HFFc6 (cell line): ENCODE data around the gene ZNF45. TPM values are rescaled to one million over a fixed set of nuclear protein-coding genes. Genes with fewer than 3 reads are reported as not detected.
A peak's percentile ranks its signal among the peaks of the same experiment; 100 is the strongest.
"Not testable (repeated sequence)": the region's sequence is repeated elsewhere in the genome, so short reads cannot be mapped to it uniquely, and the experiment has no call there.

Experiments used
- DNase-seq: peaks from one replicate; pipeline ENCODE4 v3.0.0-alpha.2; 2018
- H3K27ac Mint-ChIP-seq: 2 replicates; pipeline ENCODE4 v1.8.0; 2020; ENCODE audit warnings: mild to moderate bottlenecking, mixed read lengths
- H3K27me3 Mint-ChIP-seq: 2 replicates; pipeline ENCODE4 v1.8.0; 2021; ENCODE audit warnings: mild to moderate bottlenecking, moderate library complexity, mixed read lengths; ENCODE audit not compliant: insufficient read depth
- H3K36me3 Mint-ChIP-seq: 2 replicates; pipeline ENCODE4 v1.8.0; 2021; ENCODE audit warnings: low read depth, mixed read lengths
- H3K4me1 Mint-ChIP-seq: 2 replicates; pipeline ENCODE4 v1.8.0; 2020; ENCODE audit warnings: low read depth, mixed read lengths
- H3K4me3 Mint-ChIP-seq: 2 replicates; pipeline ENCODE4 v1.8.0; 2020; ENCODE audit warnings: mild to moderate bottlenecking, moderate library complexity, mixed read lengths
- H3K9me3 Mint-ChIP-seq: 2 replicates; pipeline ENCODE4 v1.8.0; 2020; ENCODE audit warnings: mild to moderate bottlenecking, mixed read lengths
- CTCF ChIP-seq: fragments of 200-600 bp; sonication (generic); IDR thresholded peaks from 2 replicates; pipeline ENCODE4 v1.5.0; 2021; ENCODE audit warnings: antibody characterized with exemption, mild to moderate bottlenecking
- total RNA-seq, 6 experiments: library from RNA; stranded (reverse); fragmentation: NEBNext Ultra II Directional; extraction: Animal tissue kit (Norgen Biotek cat#: 25700); gene quantifications; 2 replicates in 1 of 6; 3 replicates in 5 of 6; pipeline ENCODE4 v1.2.3, GENCODE V29; 2021

The ZNF45 gene
- total RNA-seq, 6 experiments from 2014 or later = 8.4 to 12.3 (median 10.2) TPM

GRCh38 chr19:43966079-43966694 is 31.1 kb upstream of the ZNF45 start:
- TF ChIP-seq CTCF = no peak
- H3K9me3 Mint-ChIP-seq = peaks cover 86% of the 10 kb centered on the region
- no peaks in the 10 kb centered on the region for H3K4me1 Mint-ChIP-seq
- H3K27me3 Mint-ChIP-seq = no peaks in the 10 kb centered on the region; the same call in 1 of the 2 replicates
- peaks cover 92% of the 10 kb centered on the region for H3K36me3 Mint-ChIP-seq
- H3K4me3 Mint-ChIP-seq = no peak overlapping the region
- no peak for DNase-seq
- H3K27ac Mint-ChIP-seq = no peak overlapping the region

- peaks cover 13% of the 10 kb centered on the region for H3K4me1 Mint-ChIP-seq
- no peak for DNase-seq
- TF ChIP-seq CTCF = no peak
- no peak overlapping the region for H3K27ac Mint-ChIP-seq
- H3K27me3 Mint-ChIP-seq = no peaks in the 10 kb centered on the region; the same call in 1 of the 2 replicates
- peaks cover 56% of the 10 kb centered on the region for H3K9me3 Mint-ChIP-seq
- peaks cover 65% of the 10 kb centered on the region for H3K36me3 Mint-ChIP-seq
- H3K4me3 Mint-ChIP-seq = no peak overlapping the region
These were observed 25.3 kb upstream of the ZNF45 start for GRCh38 chr19:43960411-43960810.

DNA sequence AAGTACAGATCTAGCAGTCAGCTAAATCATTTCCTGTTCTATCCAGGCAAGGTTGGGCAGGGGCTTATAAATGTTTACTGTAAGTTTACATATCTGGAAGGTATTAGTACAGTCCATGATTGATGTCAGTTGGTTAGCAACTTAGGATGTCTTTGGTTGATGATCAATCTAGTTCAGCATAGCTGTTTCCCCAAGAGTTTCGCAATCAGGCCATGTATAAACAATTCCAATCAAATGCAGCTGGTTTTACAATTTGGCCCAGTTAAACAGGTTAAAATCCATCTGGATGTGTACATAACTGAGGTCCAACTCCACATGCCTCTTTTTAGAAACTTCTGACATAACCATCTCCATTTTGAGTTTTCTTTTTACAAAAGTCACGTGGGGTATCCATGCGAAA is 22.8 kb upstream of the ZNF45 start:
- Mint-ChIP-seq H3K9me3 (peaks cover 35% of the 10 kb centered on the region), H3K27me3 (no peaks in the 10 kb centered on the region; the same call in 1 of the 2 replicates), H3K4me3 (no peak overlapping the region), H3K36me3 (peaks cover 53% of the 10 kb centered on the region), H3K4me1 (peaks cover 13% of the 10 kb centered on the region), H3K27ac (no peak overlapping the region)
- TF ChIP-seq CTCF = no peak
- peak; percentile 37 for DNase-seq

GRCh38 chr19:43956827-43957226 is 21.7 kb upstream of the ZNF45 start:
- H3K27me3 Mint-ChIP-seq = no peaks in the 10 kb centered on the region; the same call in 1 of the 2 replicates

GRCh38 chr19:43950834-43951645 is 16.0 kb upstream of the ZNF45 start, which contains the start of gene ZNF221:
TSS of gene ZNF221 (plus strand) at chr19:43951228. CDS start at chr19:43962727, 11,499 bp downstream.
- Mint-ChIP-seq H3K4me1 (peaks cover 10% of the 10 kb centered on the region), H3K27me3 (peaks cover 3% of the 10 kb centered on the region), H3K36me3 (peaks cover 37% of the 10 kb centered on the region), H3K27ac (peak within 1 kb of the TSS; percentile 82), H3K4me3 (peak within 1 kb of the TSS; percentile 96), H3K9me3 (peaks cover 40% of the 10 kb centered on the region)
- TF ChIP-seq CTCF = peak; percentile 75
- DNase-seq = peak; percentile 97

More at GRCh38 chr19:43956827-43957226, 21.7 kb upstream of the ZNF45 start:
- no peak for TF ChIP-seq CTCF
- DNase-seq = no peak
- H3K9me3 Mint-ChIP-seq = peaks cover 29% of the 10 kb centered on the region
- H3K4me1 Mint-ChIP-seq = peaks cover 17% of the 10 kb centered on the region
- H3K36me3 Mint-ChIP-seq = peaks cover 47% of the 10 kb centered on the region
- H3K27ac Mint-ChIP-seq = no peak overlapping the region
- H3K4me3 Mint-ChIP-seq = no peak overlapping the region

DNA sequence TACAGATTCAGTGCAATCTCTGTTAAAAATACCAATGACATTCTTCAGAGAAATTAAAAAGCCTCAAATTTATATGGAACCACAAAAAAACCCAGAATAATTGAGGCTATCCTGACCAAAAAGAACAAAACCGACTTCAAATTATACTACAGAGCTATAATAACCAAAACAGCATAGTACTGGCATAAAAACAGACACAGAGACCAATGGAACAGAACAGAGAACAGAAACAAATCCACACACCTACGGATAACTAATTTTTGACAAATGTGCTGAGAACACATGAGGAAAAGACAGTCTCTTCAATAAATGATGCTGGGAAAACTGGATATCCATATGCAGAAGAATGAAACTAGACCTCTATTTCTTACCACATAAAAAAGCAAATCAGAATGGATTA is 14.7 kb upstream of the ZNF45 start:
- peaks cover 10% of the 10 kb centered on the region for H3K4me1 Mint-ChIP-seq
- DNase-seq, H3K27ac Mint-ChIP-seq, H3K4me3 Mint-ChIP-seq, H3K27me3 Mint-ChIP-seq: not testable (repeated sequence)
- H3K36me3 Mint-ChIP-seq = peaks cover 28% of the 10 kb centered on the region
- H3K9me3 Mint-ChIP-seq = peaks cover 40% of the 10 kb centered on the region

- H3K36me3 Mint-ChIP-seq = peaks cover 22% of the 10 kb centered on the region
- H3K27ac Mint-ChIP-seq, H3K27me3 Mint-ChIP-seq: not testable (repeated sequence)
These were observed 12.3 kb upstream of the ZNF45 start for GRCh38 chr19:43947412-43947811.

More at GRCh38 chr19:43947412-43947811, 12.3 kb upstream of the ZNF45 start:
- not testable (repeated sequence) for H3K4me1 Mint-ChIP-seq, DNase-seq, H3K4me3 Mint-ChIP-seq
- H3K9me3 Mint-ChIP-seq = peaks cover 40% of the 10 kb centered on the region
